IMR-90 (cell line): ENCODE measurements around the gene DAG1. TPM values are rescaled to one million over a fixed set of nuclear protein-coding genes. Genes with fewer than 3 reads are reported as not detected.

Experiments
- ATAC-seq: fragments of 200-7000 bp; cut with Tn5 transposase; 2 replicates; pipeline ENCODE4 v1.9.1; 2020; ENCODE audit warnings: low read depth, mild to moderate bottlenecking, moderate library complexity
- BruUV-seq: library from RNA; stranded (reverse); fragments of 400-500 nt; replicated peaks from 2 replicates; lab custom pipeline; 2021; lab: Mats Ljungman, UMichigan
- CTCF ChIA-PET: fragments of 300-600 bp; formaldehyde crosslinking; extraction: SDS; loops from one replicate; lab custom pipeline; 2021; ENCODE audit warnings: antibody characterized with exemption; lab: Yijun Ruan, JAX
- POLR2A ChIA-PET: fragments of 300-600 bp; sonication (Branson Sonifier 250); formaldehyde crosslinking; loops from one replicate; lab custom pipeline; 2022; ENCODE audit warnings: antibody characterized with exemption; ENCODE audit not compliant: unreplicated experiment; lab: Charles Lee
- DNase-seq: peaks from one replicate; pipeline ENCODE4 v3.0.0; 2013
- H2AFZ ChIP-seq: replicated peaks from 2 replicates; pipeline ENCODE3; 2013; ENCODE audit warnings: low read length, mild to moderate bottlenecking; ENCODE audit not compliant: poor library complexity
- H2AK5ac ChIP-seq: 2 replicates; pipeline ENCODE4 v1.6.1; 2013; ENCODE audit warnings: low read depth, low read length, inconsistent platforms
- H2AK9ac ChIP-seq: replicated peaks from 2 replicates; pipeline ENCODE3; 2013; ENCODE audit warnings: mild to moderate bottlenecking, low read depth, low read length, moderate library complexity; ENCODE audit not compliant: poor library complexity
- H2BK120ac ChIP-seq: 2 replicates; pipeline ENCODE4 v1.6.1; 2013; ENCODE audit warnings: low read depth, low read length, inconsistent platforms
- H2BK15ac ChIP-seq: 3 replicates; pipeline ENCODE4 v1.6.1; 2013; ENCODE audit warnings: low read depth, low read length, inconsistent platforms
- H2BK20ac ChIP-seq: 2 replicates; pipeline ENCODE4 v1.6.1; 2013; ENCODE audit warnings: low read depth, mild to moderate bottlenecking, inconsistent platforms, low read length, moderate library complexity
- H2BK5ac ChIP-seq: 2 replicates; pipeline ENCODE4 v1.6.1; 2013; ENCODE audit warnings: mild to moderate bottlenecking, low read depth, low read length, inconsistent platforms; ENCODE audit not compliant: poor library complexity, severe bottlenecking
- H3K14ac ChIP-seq: replicated peaks from 2 replicates; pipeline ENCODE4 v1.6.1; 2013; ENCODE audit warnings: low read depth, low read length, inconsistent platforms
- H3K18ac ChIP-seq: 2 replicates; pipeline ENCODE4 v1.6.1; 2013; ENCODE audit warnings: low read depth, low read length, control low read depth
- H3K23ac ChIP-seq: 2 replicates; pipeline ENCODE4 v1.6.1; 2013; ENCODE audit warnings: low read depth, low read length, inconsistent platforms
- H3K27ac ChIP-seq: 2 replicates; pipeline ENCODE4 v1.5.1; 2013; ENCODE audit warnings: mild to moderate bottlenecking, control low read depth, low read length; ENCODE audit not compliant: insufficient read depth
- H3K27me3 ChIP-seq: 2 replicates; pipeline ENCODE4 v1.6.1; 2013; ENCODE audit warnings: low read length; ENCODE audit not compliant: control insufficient read depth, insufficient read depth
- H3K36me3 ChIP-seq: 2 replicates; pipeline ENCODE4 v1.6.1; 2013; ENCODE audit warnings: low read length, mixed read lengths; ENCODE audit not compliant: control insufficient read depth, insufficient read depth
- H3K4ac ChIP-seq: 2 replicates; pipeline ENCODE4 v1.6.1; 2013; ENCODE audit warnings: low read depth, low read length, inconsistent platforms
- H3K4me1 ChIP-seq: 2 replicates; pipeline ENCODE4 v1.6.1; 2013; ENCODE audit warnings: low read length, mixed read lengths; ENCODE audit not compliant: control insufficient read depth, insufficient read depth
- H3K4me2 ChIP-seq: 2 replicates; pipeline ENCODE4 v1.6.1; 2013; ENCODE audit warnings: low read depth, mild to moderate bottlenecking, control low read depth, low read length, moderate library complexity
- H3K4me3 ChIP-seq: 2 replicates; pipeline ENCODE4 v1.5.1; 2013; ENCODE audit warnings: low read depth, mild to moderate bottlenecking, control low read depth, low read length, moderate library complexity; ENCODE audit not compliant: insufficient read depth
- H3K56ac ChIP-seq: 2 replicates; pipeline ENCODE4 v1.6.1; 2013; ENCODE audit warnings: low read length, inconsistent platforms; ENCODE audit not compliant: insufficient read depth; ENCODE audit errors: extremely low read depth
- H3K79me1 ChIP-seq, 2 experiments: 2 replicates each; pipeline ENCODE4 v1.6.1; 2013; ENCODE audit warnings: low read length in 2 of 2, inconsistent platforms in 1 of 2, low read depth in 1 of 2
- H3K9ac ChIP-seq: 2 replicates; pipeline ENCODE4 v1.6.1; 2013; ENCODE audit warnings: low read depth, low read length, control low read depth
- H3K9me1 ChIP-seq: 2 replicates; pipeline ENCODE4 v1.6.1; 2013; ENCODE audit warnings: low read length, inconsistent platforms; ENCODE audit not compliant: insufficient read depth
- H3K9me3 ChIP-seq: 2 replicates; pipeline ENCODE4 v1.6.1; 2013; ENCODE audit warnings: low read length; ENCODE audit not compliant: control insufficient read depth, insufficient read depth
- H4K20me1 ChIP-seq: 2 replicates; pipeline ENCODE4 v1.6.1; 2013; ENCODE audit warnings: low read length, inconsistent platforms; ENCODE audit not compliant: insufficient read depth
- H4K5ac ChIP-seq: 2 replicates; pipeline ENCODE4 v1.6.1; 2013; ENCODE audit warnings: mild to moderate bottlenecking, low read depth, low read length, control low read depth
- H4K8ac ChIP-seq, 2 experiments: 2 replicates each; pipeline ENCODE4 v1.6.1; 2013; ENCODE audit warnings: low read depth in 2 of 2, low read length in 2 of 2, control low read depth in 1 of 2, inconsistent platforms in 1 of 2
- H4K91ac ChIP-seq: 2 replicates; pipeline ENCODE4 v1.6.1; 2013; ENCODE audit warnings: low read depth, low read length, inconsistent platforms; ENCODE audit not compliant: insufficient read depth
- BHLHE40 ChIP-seq: fragments of 150-350 bp; IDR thresholded peaks from 2 replicates; pipeline ENCODE4 v1.6.1; 2016; ENCODE audit warnings: mild to moderate bottlenecking, low read depth, low read length
- CEBPB ChIP-seq: IDR thresholded peaks from 2 replicates; pipeline ENCODE4 v1.6.1; 2012; ENCODE audit warnings: low read depth, low read length, improper control_type of control experiment
- ELK1 ChIP-seq: fragments of 150-350 bp; IDR thresholded peaks from 2 replicates; pipeline ENCODE4 v1.6.1; 2016; ENCODE audit warnings: low read depth, mild to moderate bottlenecking, low read length, moderate library complexity, borderline replicate concordance
- FOS ChIP-seq: fragments of 150-350 bp; IDR thresholded peaks from 2 replicates; pipeline ENCODE4 v1.6.1; 2016; ENCODE audit warnings: low read depth, low read length
- RFX5 ChIP-seq: IDR thresholded peaks from 2 replicates; pipeline ENCODE4 v1.8.0; 2012; ENCODE audit warnings: low read depth, mild to moderate bottlenecking, low read length, moderate library complexity
- WGBS, 2 experiments: methylation state at CpG; one replicate each; pipeline versions ENCODE4 v1.1.5 to v1.1.7; 2013; ENCODE audit warnings: missing lambda C conversion rate in 2 of 2; ENCODE audit not compliant: insufficient read length in 1 of 2; ENCODE audit errors: extremely low coverage in 2 of 2; 5-methylcytosine and 5-hydroxymethylcytosine counted together
- dilution Hi-C: fragments of 300-500 bp; cut with HindIII; formaldehyde crosslinking; loops from one replicate; pipeline ENCODE4 v1.14.3; 2018; ENCODE audit warnings: low sequenced_read_pairs; ENCODE audit not compliant: unreplicated experiment
- in situ Hi-C: fragments of 300-500 bp; cut with MboI; formaldehyde crosslinking; loops from 3 replicates; pipeline ENCODE4 v1.14.3; 2019; ENCODE audit warnings: low sequenced_read_pairs, inconsistent platforms, mixed read lengths
- intact Hi-C: fragments of 100-400 bp; cut with micrococcal nuclease; formaldehyde crosslinking; loops from 2 replicates; pipeline ENCODE4 v1.10.0; 2022
- polyA plus RNA-seq, 3 experiments: library from polyadenylated mRNA; depleted of rRNA; stranded (reverse); fragments of >200 nt; gene quantifications; 2 replicates each; pipeline ENCODE4 v1.2.3, GENCODE V29; 2012; ENCODE audit warnings: low replicate concordance in 1 of 3
- total RNA-seq: library from RNA; depleted of rRNA; stranded (reverse); fragments of >200 nt; gene quantifications from 2 replicates; pipeline ENCODE4 v1.2.3, GENCODE V29; 2012

DAG1 gene
- total and polyA plus RNA-seq, 2 of the 4 experiments (the other 2 are of a cell fraction) = 31.0 to 40.2 TPM

DNA sequence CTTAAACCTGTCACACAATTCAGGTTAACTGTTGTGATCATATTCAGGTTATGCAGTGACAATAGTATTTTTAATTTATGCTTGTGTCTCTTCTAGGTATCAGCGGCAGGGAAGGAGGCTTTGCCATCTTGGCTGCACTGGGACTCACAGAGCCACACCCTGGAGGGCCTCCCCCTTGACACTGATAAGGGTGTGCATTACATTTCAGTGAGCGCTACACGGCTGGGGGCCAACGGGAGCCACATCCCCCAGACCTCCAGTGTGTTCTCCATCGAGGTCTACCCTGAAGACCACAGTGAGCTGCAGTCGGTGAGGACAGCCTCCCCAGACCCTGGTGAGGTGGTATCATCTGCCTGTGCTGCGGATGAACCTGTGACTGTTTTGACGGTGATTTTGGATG is 60.6 kb downstream of the DAG1 start:
- Histone ChIP-seq H3K4ac (no peak overlapping the region), H3K4me1 (peaks cover 2% of the 10 kb centered on the region; the same call in 1 of the 2 replicates), H2AK9ac (no peak overlapping the region), H2AK5ac (no peak overlapping the region), H3K18ac (no peak overlapping the region), H2BK5ac (no peak overlapping the region), H2BK15ac (no peak overlapping the region), H2BK20ac (no peak overlapping the region), H3K4me3 (no peak overlapping the region), H3K9me3 (no peaks in the 10 kb centered on the region), H3K4me2 (no peak overlapping the region), H3K9me1 (peaks cover 8% of the 10 kb centered on the region; the same call in 1 of the 2 replicates), H4K91ac (no peak overlapping the region), H4K5ac (no peak overlapping the region), H3K23ac (no peak overlapping the region), H3K56ac (no peak overlapping the region), H3K14ac (no peak overlapping the region), H3K9ac (no peak overlapping the region), H2BK120ac (no peak overlapping the region), H3K36me3 (peaks cover 17% of the 10 kb centered on the region), H2AFZ (no peak overlapping the region), H3K27me3 (no peaks in the 10 kb centered on the region), H4K20me1 (no peaks in the 10 kb centered on the region; the same call in 1 of the 2 replicates), H3K79me1 (peaks cover 0 to 3% of the 10 kb centered on the region in 2 experiments; a peak in 3 of 4 replicates), H3K27ac (no peak overlapping the region), H4K8ac (no peak overlapping the region)
- no TSS peak for BruUV-seq
- intact Hi-C loops (no loop called here), dilution Hi-C loops (no loop called here), in situ Hi-C loops (no loop called here)
- ChIA-PET POLR2A (no interaction called here), CTCF (no interaction called here)
- TF ChIP-seq FOS (no peak), BHLHE40 (no peak), CEBPB (no peak), RFX5 (no peak), ELK1 (no peak)
- ATAC-seq (no peak), DNase-seq (no peak)
- WGBS, 2 experiments = 83% methylated on average over 1 of the region's 8 CpGs; no CpG with 5 or more reads in 1 of the 2 experiments
